Large intestine (tissue), 3 donors: Measurements from ENCODE around the gene TMEM185B. TPM values are rescaled to one million over a fixed set of nuclear protein-coding genes. Genes with fewer than 3 reads are reported as not detected.

Experiments
- DNase-seq, 2 donors: peaks; one replicate each; pipeline versions ENCODE4 v3.0.0 to v3.0.0-alpha.2; 2013
- H3K27ac ChIP-seq: one replicate; pipeline ENCODE4 v1.5.1; 2013; ENCODE audit warnings: low read length
- H3K27me3 ChIP-seq: 2 replicates; pipeline ENCODE4 v1.6.1; 2013; ENCODE audit warnings: low read length; ENCODE audit not compliant: control insufficient read depth, insufficient read depth
- H3K36me3 ChIP-seq: 2 replicates; pipeline ENCODE4 v1.6.1; 2013; ENCODE audit warnings: low read length; ENCODE audit not compliant: control insufficient read depth, insufficient read depth
- H3K4me1 ChIP-seq: one replicate; pipeline ENCODE4 v1.6.1; 2013; ENCODE audit warnings: low read length; ENCODE audit not compliant: control insufficient read depth, insufficient read depth
- H3K4me3 ChIP-seq: one replicate; pipeline ENCODE4 v1.5.1; 2013; ENCODE audit warnings: low read length
- H3K9me3 ChIP-seq: one replicate; pipeline ENCODE4 v1.6.1; 2013; ENCODE audit warnings: mild to moderate bottlenecking, low read depth, low read length, moderate library complexity; ENCODE audit not compliant: control insufficient read depth
- WGBS: methylation state at CpG from one replicate; pipeline ENCODE4 v1.1.5; 2013; ENCODE audit warnings: low lambda C conversion rate; ENCODE audit not compliant: insufficient coverage; 5-methylcytosine and 5-hydroxymethylcytosine counted together
- polyA plus RNA-seq: library from polyadenylated mRNA; unstranded; fragments of 120-200 nt; gene quantifications from one replicate; pipeline ENCODE4 v1.2.1, GENCODE V29; 2013

Gene TMEM185B
- polyA plus RNA-seq, 1 donor = 26.2 TPM

GRCh38 chr2:120233292-120233691 is 10.1 kb upstream of the TMEM185B start:
- WGBS = no CpG with 5 or more reads among the region's 5 CpGs
- Histone ChIP-seq H3K4me1 (peaks cover 33% of the 10 kb centered on the region), H3K27ac (peak overlapping the region; percentile 96)

DNA sequence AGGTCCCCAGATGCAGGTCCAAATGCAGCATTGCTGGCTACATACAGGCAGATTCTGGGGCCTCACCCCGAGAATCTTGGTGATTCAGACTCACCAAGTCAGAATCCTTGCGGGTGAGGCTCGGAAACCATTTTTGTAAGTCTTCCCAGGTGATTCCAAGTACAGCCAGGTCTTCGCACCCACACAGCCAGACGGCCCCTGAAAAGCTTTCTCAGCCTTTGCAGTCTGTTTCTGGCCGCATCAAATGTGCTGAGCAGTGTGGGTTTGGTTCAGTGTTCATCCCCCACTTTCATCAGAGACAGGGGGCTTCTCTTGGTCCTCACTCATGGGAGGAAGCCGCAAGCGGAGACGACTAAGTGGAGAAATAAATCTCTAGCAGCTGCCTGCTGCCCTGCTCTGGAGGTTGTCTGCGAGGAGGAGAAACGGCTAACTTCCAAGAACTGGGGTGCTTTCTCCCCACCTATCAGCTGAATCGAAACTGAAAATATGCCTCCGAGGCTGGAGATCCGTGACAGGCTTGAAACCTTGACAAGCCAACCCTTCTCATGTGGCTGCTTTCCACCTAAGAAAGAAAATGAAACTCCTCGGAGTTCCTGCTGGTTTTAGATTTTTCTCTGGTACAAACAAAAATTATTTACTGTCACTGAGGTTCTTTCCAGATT is 8.9 kb upstream of the TMEM185B start:
- Histone ChIP-seq H3K36me3 (no peaks in the 10 kb centered on the region), H3K4me1 (peaks cover 31% of the 10 kb centered on the region), H3K9me3 (no peaks in the 10 kb centered on the region), H3K27ac (peak overlapping the region; percentile 96), H3K27me3 (no peaks in the 10 kb centered on the region), H3K4me3 (peak overlapping the region; percentile 28)
- no CpG with 5 or more reads among the region's 15 CpGs for WGBS
- DNase-seq = peak; percentile 77 to 85

More at GRCh38 chr2:120233292-120233691, 10.1 kb upstream of the TMEM185B start:
- Histone ChIP-seq H3K27me3 (no peaks in the 10 kb centered on the region), H3K4me3 (no peak overlapping the region), H3K36me3 (no peaks in the 10 kb centered on the region), H3K9me3 (no peaks in the 10 kb centered on the region)
- no peak for DNase-seq

- DNase-seq = no peak
- WGBS = no CpG with 5 or more reads among the region's 4 CpGs
- H3K4me3 ChIP-seq = peak overlapping the region; percentile 28
- H3K36me3 ChIP-seq = no peaks in the 10 kb centered on the region
- no peaks in the 10 kb centered on the region for H3K27me3 ChIP-seq
- H3K9me3 ChIP-seq = no peaks in the 10 kb centered on the region
- peak overlapping the region; percentile 96 for H3K27ac ChIP-seq
- peaks cover 31% of the 10 kb centered on the region for H3K4me1 ChIP-seq
These were observed 8.4 kb upstream of the TMEM185B start for GRCh38 chr2:120231564-120231973.

DNA sequence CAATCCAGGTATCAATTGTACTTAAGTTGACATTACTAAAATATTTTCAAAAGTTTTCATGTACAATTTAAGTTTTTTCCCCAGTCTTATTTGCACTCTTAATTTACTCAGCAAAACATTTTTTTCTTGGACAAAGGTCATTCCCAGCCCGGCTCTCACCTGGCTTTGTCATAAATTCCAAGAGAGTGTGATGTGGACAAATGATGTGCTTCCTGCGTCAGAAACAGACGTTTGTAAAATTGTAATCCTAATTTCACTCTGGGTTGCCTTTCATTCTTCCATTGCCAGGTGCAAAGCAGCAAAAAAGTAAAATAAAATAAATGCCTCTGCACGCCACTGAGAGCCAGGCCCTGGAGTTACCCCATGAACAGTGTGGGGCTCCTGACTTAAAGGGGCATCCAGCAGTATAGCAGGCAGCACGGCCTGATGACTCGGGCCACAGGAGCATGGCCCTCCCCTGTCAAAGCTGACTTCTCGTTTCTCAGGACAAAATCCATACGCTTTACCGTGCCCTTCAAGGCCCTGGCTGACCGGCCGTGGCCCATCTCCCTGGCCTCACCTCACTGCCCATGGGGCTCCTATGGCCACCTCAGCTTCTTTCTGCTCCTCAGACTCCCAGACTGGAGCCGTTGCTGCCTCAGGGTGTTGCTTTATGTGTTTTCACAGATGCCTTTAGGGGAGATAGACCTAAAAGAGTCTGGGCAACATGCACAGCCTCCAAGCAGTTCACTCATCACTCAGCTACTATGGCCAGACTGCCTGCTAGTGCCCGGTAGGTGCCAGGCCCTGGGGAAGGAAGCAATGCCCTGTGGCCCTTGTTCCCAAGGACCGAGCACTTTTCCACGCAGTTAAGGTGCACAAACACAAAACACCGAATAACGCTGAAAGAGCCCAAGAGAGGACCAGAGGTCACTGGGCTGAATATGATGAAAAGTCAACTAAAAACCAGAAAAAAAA is 7.6 kb upstream of the TMEM185B start:
- Histone ChIP-seq H3K36me3 (no peaks in the 10 kb centered on the region), H3K27ac (peak overlapping the region; percentile 96), H3K4me1 (peaks cover 31% of the 10 kb centered on the region), H3K9me3 (no peaks in the 10 kb centered on the region), H3K4me3 (peak overlapping the region; percentile 8), H3K27me3 (no peaks in the 10 kb centered on the region)
- DNase-seq = peak; percentile 81 to 89
- 81% methylated on average over 2 of the region's 17 CpGs for WGBS

DNA sequence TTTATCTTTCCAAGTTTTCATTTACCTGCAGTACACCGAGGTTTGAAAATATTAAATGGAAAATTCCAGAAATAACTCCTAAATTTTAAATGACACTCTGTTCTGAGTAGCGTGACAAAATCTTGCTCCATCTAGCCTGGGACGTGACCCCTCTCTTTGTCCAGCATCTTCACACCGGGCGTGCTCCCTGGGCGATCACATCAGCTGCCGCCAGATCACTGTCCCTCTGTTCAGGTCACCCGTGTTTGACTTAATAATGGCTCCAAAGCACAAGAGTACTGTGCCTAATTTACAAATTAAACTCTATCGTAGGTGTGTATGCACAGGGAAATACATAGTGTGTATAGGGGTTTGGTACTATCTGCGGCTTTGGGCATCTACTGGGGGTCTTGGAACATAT is 6.1 kb upstream of the TMEM185B start:
- DNase-seq = no peak
- WGBS = 82% methylated on average over 3 of the region's 10 CpGs
- no peak overlapping the region for H3K4me3 ChIP-seq
- no peaks in the 10 kb centered on the region for H3K9me3 ChIP-seq
- H3K27ac ChIP-seq = no peak overlapping the region
- no peaks in the 10 kb centered on the region for H3K27me3 ChIP-seq
- peaks cover 33% of the 10 kb centered on the region for H3K4me1 ChIP-seq
- no peaks in the 10 kb centered on the region for H3K36me3 ChIP-seq

DNA sequence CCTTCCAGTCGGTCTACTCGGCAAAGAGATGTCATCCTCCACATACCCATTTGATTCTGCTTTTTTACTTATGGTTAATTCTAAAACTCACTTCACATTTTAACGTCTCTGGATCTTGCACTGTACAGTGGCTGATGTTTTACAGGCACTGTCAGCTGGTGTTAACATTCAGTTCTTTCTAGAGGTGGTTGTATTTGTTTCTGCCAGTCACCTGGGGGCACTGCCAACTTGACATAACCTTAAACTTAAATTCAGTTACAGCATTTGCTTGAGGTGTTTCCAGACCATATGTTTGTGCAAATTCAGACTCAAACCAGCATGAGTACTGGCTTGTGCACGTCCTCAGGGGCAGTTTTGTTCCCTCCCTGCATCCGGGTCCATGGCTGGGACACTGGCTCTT is 5.3 kb upstream of the TMEM185B start:
- no peaks in the 10 kb centered on the region for H3K36me3 ChIP-seq
- no peak for DNase-seq

GRCh38 chr2:120227111-120227991 is 4.2 kb upstream of the TMEM185B start:
- Histone ChIP-seq H3K27me3 (no peaks in the 10 kb centered on the region), H3K4me3 (no peak overlapping the region), H3K4me1 (peaks cover 38% of the 10 kb centered on the region), H3K36me3 (no peaks in the 10 kb centered on the region), H3K9me3 (peaks cover 5% of the 10 kb centered on the region), H3K27ac (no peak overlapping the region)
- no CpG with 5 or more reads among the region's 16 CpGs for WGBS
- DNase-seq = no peak

More for the DNA sequence above, 5.3 kb upstream of the TMEM185B start:
- H3K27me3 ChIP-seq = no peaks in the 10 kb centered on the region
- peaks cover 40% of the 10 kb centered on the region for H3K4me1 ChIP-seq
- no CpG with 5 or more reads among the region's 5 CpGs for WGBS
- no peaks in the 10 kb centered on the region for H3K9me3 ChIP-seq
- no peak overlapping the region for H3K4me3 ChIP-seq
- H3K27ac ChIP-seq = no peak overlapping the region

- Histone ChIP-seq H3K27ac (no peak overlapping the region), H3K4me3 (no peak overlapping the region), H3K4me1 (peaks cover 34% of the 10 kb centered on the region), H3K36me3 (peaks cover 2% of the 10 kb centered on the region), H3K27me3 (no peaks in the 10 kb centered on the region), H3K9me3 (peaks cover 7% of the 10 kb centered on the region)
- DNase-seq = no peak
- no CpG with 5 or more reads among the region's 9 CpGs for WGBS
These were observed 3.1 kb upstream of the TMEM185B start for GRCh38 chr2:120226316-120226715.

- H3K4me1 ChIP-seq = peaks cover 26% of the 10 kb centered on the region
- H3K4me3 ChIP-seq = no peak overlapping the region
- H3K27me3 ChIP-seq = no peaks in the 10 kb centered on the region
- no CpG with 5 or more reads among the region's 9 CpGs for WGBS
- H3K27ac ChIP-seq = no peak overlapping the region
- no peak for DNase-seq
- peaks cover 2% of the 10 kb centered on the region for H3K36me3 ChIP-seq
- H3K9me3 ChIP-seq = peaks cover 7% of the 10 kb centered on the region
These were observed 2.4 kb upstream of the TMEM185B start for GRCh38 chr2:120225549-120226065.
